Heart left ventricle (tissue), 16 donors: ENCODE measurements around the gene KIF26A. TPM values are rescaled to one million over a fixed set of nuclear protein-coding genes. Genes with fewer than 3 reads are reported as not detected.

Source experiments
- ATAC-seq, 4 donors: fragments of 200-7000 bp; cut with Tn5 transposase; one replicate each; pipeline ENCODE4 v1.9.1; 2020 to 2022; ENCODE audit warnings: moderate library complexity in 4 of 4, mild to moderate bottlenecking in 3 of 4, moderate number of reproducible peaks in 1 of 4
- DNase-seq, 5 donors: peaks; one replicate each; pipeline ENCODE4 v3.0.0-alpha.2; 2020
- H3K27ac ChIP-seq, 12 donors: fragments of 200-600 bp; sonication (generic) in 4 of 12; one replicate each; pipeline versions ENCODE4 v1.5.0 to v1.8.0; 2016 to 2022; ENCODE audit warnings: mild to moderate bottlenecking in 2 of 12
- H3K27me3 ChIP-seq, 9 donors: fragments of 200-600 bp; sonication (generic) in 2 of 9; one replicate each; pipeline versions ENCODE4 v1.5.1 to v1.8.0; 2016 to 2022; ENCODE audit warnings: mild to moderate bottlenecking in 3 of 9
- H3K36me3 ChIP-seq, 9 donors: fragments of 200-600 bp; sonication (generic) in 2 of 9; one replicate each; pipeline versions ENCODE4 v1.5.0 to v1.8.0; 2018 to 2022; ENCODE audit warnings: mild to moderate bottlenecking in 2 of 9
- H3K4me1 ChIP-seq, 12 donors: fragments of 200-600 bp; sonication (generic) in 4 of 12; one replicate each; pipeline versions ENCODE4 v1.5.0 to v1.8.0; 2016 to 2022; ENCODE audit warnings: mild to moderate bottlenecking in 3 of 12
- H3K4me3 ChIP-seq, 12 donors: fragments of 200-600 bp; sonication (generic) in 4 of 12; one replicate each; pipeline versions ENCODE4 v1.5.0 to v1.8.0; 2017 to 2022; ENCODE audit warnings: mild to moderate bottlenecking in 9 of 12, moderate library complexity in 4 of 12
- H3K9me3 ChIP-seq, 12 donors: fragments of 200-600 bp; sonication (generic) in 4 of 12; one replicate each; pipeline versions ENCODE4 v1.5.0 to v1.8.0; 2016 to 2022; ENCODE audit warnings: mild to moderate bottlenecking in 1 of 12
- POLR2A ChIP-seq, 2 donors: fragments of 450-650 bp; IDR thresholded peaks; one replicate each; pipeline ENCODE4 v1.6.1; 2017; ENCODE audit warnings: antibody characterized with exemption in 2 of 2, mild to moderate bottlenecking in 2 of 2, moderate library complexity in 2 of 2
- WGBS, 4 donors: extraction: QIAGEN DNeasy Blood & Tissue Kit in 2 of 4; methylation state at CpG; one replicate each; pipeline versions ENCODE4 v1.1.5 to v1.1.7; 2013 to 2018; 5-methylcytosine and 5-hydroxymethylcytosine counted together
- intact Hi-C, 10 donors: fragments of 100-400 bp; cut with DNase I; formaldehyde crosslinking; loops; one replicate each; pipeline versions ENCODE4 v1.11.1 to v1.14.2; 2022
- polyA plus RNA-seq, 2 donors: library from polyadenylated mRNA; stranded (reverse); fragments of 200-250 nt; gene quantifications; one replicate each; pipeline ENCODE4 v1.2.3, GENCODE V29; 2013
- total RNA-seq, 9 donors: library from RNA; depleted of rRNA in 2 of 9; stranded (reverse); fragments of >200 nt in 2 of 9; fragmentation: NEBNext Ultra II Directional in 3 of 9; extraction: Animal tissue kit (Norgen Biotek cat#: 25700) in 3 of 9; gene quantifications; one replicate each; pipeline versions ENCODE4 v1.1.0 to v1.2.4, GENCODE V29; 2016 to 2023
- TF ChIP-seq, protein P1 (sequence below), 12 donors: fragments of 200-600 bp; sonication (generic) in 4 of 12; IDR thresholded peaks; one replicate each; pipeline versions ENCODE4 v1.5.0 to v1.8.0; 2018 to 2022; ENCODE audit warnings: antibody characterized with exemption in 12 of 12, mild to moderate bottlenecking in 5 of 12
- donor health status: ischemic (EF 13 %, LVEDD 7.1; RV severe dilation, severe dysfunction).
- donor health status: healthy with polysubstance abuse.
- donor health status: DM: no; HTN: yes; CAD: no.
- donor health status: DM: no; HTN: no; CAD: no.
- donor health status: ischemic (EF 25% LVEDD 6.9; RV normal size, moderate dysfunction).
- donor health status: ischemic (EF 25% LVEDD 5.7; RV mildly dilated, moderate dysfunction).
- donor health status: healthy.
- donor health status: DM: yes; HTN: yes; CAD: no.
- donor health status: ischemic (EF 35%, LVEDD 5.7; RV mildly dilated, moderate dysfunction).
- donor health status: nonischemic (EF 11% LVEDD 7.7; RV severe dilation, severe dysfunction).
- donor health status: DM: yes; HTN: yes; CAD: no.
- donor health status: PGD.
- donor health status: ischemic (EF 29% LVEDD 5.4; RV normal size, mild dysfunction).
- donor health status: nonischemic (EF 23%, LVEDD 6.1; RV moderate dilation, normal function).

The KIF26A gene
- total and polyA plus RNA-seq, 11 donors: 4.9 to 12.6 (median 7.8) TPM

DNA sequence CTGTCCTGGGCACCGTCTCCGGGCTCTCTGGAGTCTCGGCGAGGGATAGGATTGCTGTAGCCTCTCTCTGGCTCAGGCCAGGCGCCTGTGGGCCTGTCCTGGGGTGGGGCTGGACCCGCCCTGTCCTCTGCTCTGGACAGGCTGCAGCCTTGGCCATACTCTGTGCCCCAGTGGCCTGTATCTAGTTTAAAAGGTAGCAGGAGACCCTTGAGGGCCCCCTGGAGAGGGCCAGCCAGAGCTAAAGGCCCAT is 1.8 kb downstream of the KIF26A start:
- DNase-seq: peak in 2 of 5 donors; percentile 33 to 56
- Histone ChIP-seq H3K27ac (peak overlapping the region in 9 of 12 donors; percentile 64 to 87 (median 71)), H3K27me3 (peaks cover 8 to 49% (median 20%) of the 10 kb centered on the region in 9 donors), H3K36me3 (no peaks in the 10 kb centered on the region), H3K4me3 (peak overlapping the region; percentile 54 to 83 (median 60)), H3K4me1 (peaks cover 10 to 68% (median 27%) of the 10 kb centered on the region in 12 donors), H3K9me3 (no peaks in the 10 kb centered on the region)
- peak in 1 of 4 donors; percentile 24 for ATAC-seq
- intact Hi-C loops: loop anchor here in 4 of 10 donors (5.0 to 10.0 kb wide), 4 partner anchors 47 to 412 kb away; no protein-coding TSS in a partner anchor
- WGBS, 4 donors: 20 to 62% (median 48%) methylated on average over 1 to 6 of the region's 6 CpGs
- TF ChIP-seq POLR2A (IDR thresholded peaks at IDR 0.05): no peak

DNA sequence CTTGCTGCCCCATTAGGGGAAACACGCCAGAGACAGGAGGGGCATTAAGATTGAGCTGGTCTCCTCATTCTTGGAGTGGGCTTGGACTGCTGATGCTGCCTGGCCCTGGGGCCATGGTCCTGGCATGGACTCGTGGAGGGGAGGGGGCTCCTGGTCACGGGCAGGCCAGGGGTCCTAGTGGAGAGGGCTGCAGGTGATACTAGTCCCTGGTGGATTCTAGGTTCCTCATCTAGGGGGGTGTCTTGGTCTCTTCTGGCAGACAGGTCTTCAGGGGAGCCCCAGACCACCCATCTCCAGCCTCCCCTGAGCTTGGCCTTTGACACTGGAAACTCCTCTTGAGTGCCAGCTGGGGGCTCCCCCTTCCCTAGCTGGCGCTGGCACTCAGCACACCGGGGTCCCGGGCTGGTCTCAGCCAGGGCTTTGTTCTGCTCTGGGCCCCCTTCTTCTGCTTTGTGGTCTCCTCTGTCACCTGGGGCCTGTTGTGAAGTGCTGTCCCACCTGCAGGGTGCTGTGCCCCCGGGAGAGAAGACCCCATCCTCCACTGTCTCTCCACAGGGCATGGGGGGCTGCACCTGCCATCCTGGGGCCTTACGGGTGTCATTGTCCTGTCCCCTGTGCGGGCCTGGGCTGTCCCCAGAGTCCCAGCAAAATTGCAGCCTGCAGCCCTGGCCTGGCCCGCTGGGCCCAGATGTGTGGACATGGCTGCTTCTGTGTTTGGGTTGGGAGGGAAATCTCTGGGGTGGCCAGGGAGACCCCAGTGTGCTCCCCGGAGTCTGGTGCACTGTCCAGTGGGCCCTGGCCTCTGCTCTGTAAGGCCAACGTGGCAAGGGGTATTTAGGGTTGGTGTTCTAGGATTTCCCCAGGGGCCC is 2.3 kb downstream of the KIF26A start:
- WGBS, 4 donors: 81 to 93% (median 88%) methylated on average over 9 to 12 of the region's 12 CpGs
- DNase-seq (peak in 3 of 5 donors; percentile 12 to 31 (median 15)), ATAC-seq (no peak)
- peak overlapping the region in 9 of 12 donors; percentile 64 to 87 (median 71) for H3K27ac ChIP-seq
- peak overlapping the region in 11 of 12 donors; percentile 54 to 83 (median 61) for H3K4me3 ChIP-seq
- H3K27me3 ChIP-seq: peaks cover 3 to 44% (median 15%) of the 10 kb centered on the region in 9 donors
- H3K36me3 ChIP-seq: no peaks in the 10 kb centered on the region
- intact Hi-C loops: loop anchor here in 4 of 10 donors (5.0 to 10.0 kb wide), 4 partner anchors 47 to 412 kb away; no protein-coding TSS in a partner anchor
- H3K4me1 ChIP-seq: peaks cover 10 to 62% (median 22%) of the 10 kb centered on the region in 12 donors
- TF ChIP-seq, protein P1, sequence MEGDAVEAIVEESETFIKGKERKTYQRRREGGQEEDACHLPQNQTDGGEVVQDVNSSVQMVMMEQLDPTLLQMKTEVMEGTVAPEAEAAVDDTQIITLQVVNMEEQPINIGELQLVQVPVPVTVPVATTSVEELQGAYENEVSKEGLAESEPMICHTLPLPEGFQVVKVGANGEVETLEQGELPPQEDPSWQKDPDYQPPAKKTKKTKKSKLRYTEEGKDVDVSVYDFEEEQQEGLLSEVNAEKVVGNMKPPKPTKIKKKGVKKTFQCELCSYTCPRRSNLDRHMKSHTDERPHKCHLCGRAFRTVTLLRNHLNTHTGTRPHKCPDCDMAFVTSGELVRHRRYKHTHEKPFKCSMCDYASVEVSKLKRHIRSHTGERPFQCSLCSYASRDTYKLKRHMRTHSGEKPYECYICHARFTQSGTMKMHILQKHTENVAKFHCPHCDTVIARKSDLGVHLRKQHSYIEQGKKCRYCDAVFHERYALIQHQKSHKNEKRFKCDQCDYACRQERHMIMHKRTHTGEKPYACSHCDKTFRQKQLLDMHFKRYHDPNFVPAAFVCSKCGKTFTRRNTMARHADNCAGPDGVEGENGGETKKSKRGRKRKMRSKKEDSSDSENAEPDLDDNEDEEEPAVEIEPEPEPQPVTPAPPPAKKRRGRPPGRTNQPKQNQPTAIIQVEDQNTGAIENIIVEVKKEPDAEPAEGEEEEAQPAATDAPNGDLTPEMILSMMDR (IDR thresholded peaks at IDR 0.05): no peak
- TF ChIP-seq POLR2A (IDR thresholded peaks at IDR 0.05): no peak
- H3K9me3 ChIP-seq: no peaks in the 10 kb centered on the region

- Histone ChIP-seq H3K9me3 (no peaks in the 10 kb centered on the region), H3K4me3 (no peak overlapping the region), H3K27ac (no peak overlapping the region), H3K4me1 (peaks cover 7 to 54% (median 18%) of the 10 kb centered on the region in 12 donors), H3K27me3 (peaks cover 0 to 36% (median 11%) of the 10 kb centered on the region in 9 donors), H3K36me3 (no peaks in the 10 kb centered on the region)
- 83 to 89% (median 85%) methylated on average over 7 to 15 of the region's 15 CpGs for WGBS, 4 donors
- intact Hi-C loops: loop anchor here in 4 of 10 donors (5.0 to 10.0 kb wide), 4 partner anchors 46 to 411 kb away; no protein-coding TSS in a partner anchor
- peak in 3 of 5 donors; percentile 11 to 56 (median 12) for DNase-seq
- no peak for ATAC-seq
- no peak for TF ChIP-seq POLR2A (IDR thresholded peaks at IDR 0.05)
- TF ChIP-seq, protein P1 (IDR thresholded peaks at IDR 0.05): no peak
Observed at GRCh38 chr14:104141621-104142091, 3.3 kb downstream of the KIF26A start.

- intact Hi-C loops: loop anchor here in 4 of 10 donors (5.0 to 10.0 kb wide), 4 partner anchors 45 to 410 kb away; no protein-coding TSS in a partner anchor
- H3K36me3 ChIP-seq: no peaks in the 10 kb centered on the region
- WGBS, 4 donors: 76 to 85% (median 84%) methylated on average over 10 to 11 of the region's 11 CpGs
- TF ChIP-seq, protein P1 (IDR thresholded peaks at IDR 0.05): no peak
- TF ChIP-seq POLR2A (IDR thresholded peaks at IDR 0.05): no peak
- DNase-seq: peak in 3 of 5 donors; percentile 6 to 56 (median 15)
- no peak overlapping the region for H3K4me3 ChIP-seq
- peaks cover under 1 to 53% (median 14%) of the 10 kb centered on the region in 12 donors for H3K4me1 ChIP-seq
- H3K9me3 ChIP-seq: no peaks in the 10 kb centered on the region
- peaks cover 0 to 29% (median 11%) of the 10 kb centered on the region in 9 donors for H3K27me3 ChIP-seq
- H3K27ac ChIP-seq: no peak overlapping the region
- ATAC-seq: no peak
Observed at GRCh38 chr14:104142136-104142945, 4.0 kb downstream of the KIF26A start.
